ENCODE data around the gene CYBB.

CYBB gene

GRCh38 chrX:37783305-37783704, 3.4 kb downstream of the CYBB start:
- Histone ChIP-seq H3K9me3 (ENCODE audit: control insufficient read depth, low read length) (no peaks in the 10 kb centered on the region), H3K27me3 (ENCODE audit: control insufficient read depth, insufficient read depth, low read length, poor library complexity, severe bottlenecking) (no peaks in the 10 kb centered on the region), H3K4me1 (ENCODE audit: control insufficient read depth, insufficient read depth, low read length) (no peaks in the 10 kb centered on the region), H3K4me3 (ENCODE audit: insufficient read depth, low read depth, low read length) (no peak overlapping the region), H3K27ac (ENCODE audit: insufficient read depth, low read depth, low read length, poor library complexity, severe bottlenecking) (no peak overlapping the region), H3K36me3 (ENCODE audit: control insufficient read depth, insufficient read depth, low read length) (no peaks in the 10 kb centered on the region)
- 90 to 92% methylated on average over 4 of the region's 4 CpGs for WGBS, 2 experiments

- Histone ChIP-seq H3K27me3 (ENCODE audit: control insufficient read depth, insufficient read depth, low read length, poor library complexity, severe bottlenecking) (no peaks in the 10 kb centered on the region), H3K27ac (ENCODE audit: insufficient read depth, low read depth, low read length, poor library complexity, severe bottlenecking) (no peak overlapping the region), H3K36me3 (ENCODE audit: control insufficient read depth, insufficient read depth, low read length) (no peaks in the 10 kb centered on the region), H3K4me3 (ENCODE audit: insufficient read depth, low read depth, low read length) (no peak overlapping the region), H3K9me3 (ENCODE audit: control insufficient read depth, low read length) (no peaks in the 10 kb centered on the region), H3K4me1 (ENCODE audit: control insufficient read depth, insufficient read depth, low read length) (no peaks in the 10 kb centered on the region)
- 99 to 100% methylated on average over 2 to 3 of the region's 3 CpGs for WGBS, 2 experiments
Observed at GRCh38 chrX:37785569-37785968, 5.7 kb downstream of the CYBB start.

GRCh38 chrX:37786624-37787422, 7.0 kb downstream of the CYBB start:
- no peak overlapping the region for H3K27ac ChIP-seq (ENCODE audit: insufficient read depth, low read depth, low read length, poor library complexity, severe bottlenecking)
- WGBS, 2 experiments, result 85% methylated on average over 2 of the region's 3 CpGs; no CpG with 5 or more reads in 1 of the 2 experiments
- no peaks in the 10 kb centered on the region for H3K4me1 ChIP-seq (ENCODE audit: control insufficient read depth, insufficient read depth, low read length)
- H3K27me3 ChIP-seq (ENCODE audit: control insufficient read depth, insufficient read depth, low read length, poor library complexity, severe bottlenecking), result no peaks in the 10 kb centered on the region
- no peaks in the 10 kb centered on the region for H3K36me3 ChIP-seq (ENCODE audit: control insufficient read depth, insufficient read depth, low read length)
- H3K9me3 ChIP-seq (ENCODE audit: control insufficient read depth, low read length), result no peaks in the 10 kb centered on the region
- H3K4me3 ChIP-seq (ENCODE audit: insufficient read depth, low read depth, low read length), result no peak overlapping the region

DNA sequence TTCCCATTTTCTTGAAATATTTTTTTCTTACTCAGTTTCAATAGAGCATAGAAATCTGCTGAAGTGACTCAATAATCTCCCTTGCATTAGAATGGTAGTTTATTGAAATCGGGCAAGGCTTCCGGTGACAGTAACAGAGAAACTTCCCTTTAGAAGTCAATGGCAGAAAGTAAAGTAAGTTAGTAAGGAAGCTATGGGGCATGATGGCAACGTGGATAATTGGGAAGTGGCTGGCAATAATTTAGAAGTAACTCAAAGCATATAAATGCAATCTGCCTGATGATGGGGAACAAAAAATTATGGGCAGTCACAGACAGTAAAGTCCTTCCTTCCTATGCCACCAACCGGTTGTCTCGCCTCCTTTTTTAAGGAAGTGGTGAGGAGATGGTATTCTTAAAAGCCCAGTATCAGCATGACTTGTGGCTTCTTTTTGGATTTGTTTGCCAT, 7.6 kb downstream of the CYBB start:
- H3K4me3 ChIP-seq (ENCODE audit: insufficient read depth, low read depth, low read length), result no peak overlapping the region
- WGBS, 2 experiments, result 86 to 87% methylated on average over 4 to 5 of the region's 5 CpGs
- H3K27ac ChIP-seq (ENCODE audit: insufficient read depth, low read depth, low read length, poor library complexity, severe bottlenecking), result no peak overlapping the region
- H3K4me1 ChIP-seq (ENCODE audit: control insufficient read depth, insufficient read depth, low read length), result no peaks in the 10 kb centered on the region
- no peaks in the 10 kb centered on the region for H3K27me3 ChIP-seq (ENCODE audit: control insufficient read depth, insufficient read depth, low read length, poor library complexity, severe bottlenecking)
- no peaks in the 10 kb centered on the region for H3K9me3 ChIP-seq (ENCODE audit: control insufficient read depth, low read length)
- H3K36me3 ChIP-seq (ENCODE audit: control insufficient read depth, insufficient read depth, low read length), result no peaks in the 10 kb centered on the region

- Histone ChIP-seq H3K4me1 (ENCODE audit: control insufficient read depth, insufficient read depth, low read length) (no peaks in the 10 kb centered on the region), H3K9me3 (ENCODE audit: control insufficient read depth, low read length) (no peaks in the 10 kb centered on the region), H3K4me3 (ENCODE audit: insufficient read depth, low read depth, low read length) (no peak overlapping the region), H3K36me3 (ENCODE audit: control insufficient read depth, insufficient read depth, low read length) (no peaks in the 10 kb centered on the region), H3K27ac (ENCODE audit: insufficient read depth, low read depth, low read length, poor library complexity, severe bottlenecking) (no peak overlapping the region), H3K27me3 (ENCODE audit: control insufficient read depth, insufficient read depth, low read length, poor library complexity, severe bottlenecking) (no peaks in the 10 kb centered on the region)
Observed at GRCh38 chrX:37796310-37796709, 16.5 kb downstream of the CYBB start.

DNA sequence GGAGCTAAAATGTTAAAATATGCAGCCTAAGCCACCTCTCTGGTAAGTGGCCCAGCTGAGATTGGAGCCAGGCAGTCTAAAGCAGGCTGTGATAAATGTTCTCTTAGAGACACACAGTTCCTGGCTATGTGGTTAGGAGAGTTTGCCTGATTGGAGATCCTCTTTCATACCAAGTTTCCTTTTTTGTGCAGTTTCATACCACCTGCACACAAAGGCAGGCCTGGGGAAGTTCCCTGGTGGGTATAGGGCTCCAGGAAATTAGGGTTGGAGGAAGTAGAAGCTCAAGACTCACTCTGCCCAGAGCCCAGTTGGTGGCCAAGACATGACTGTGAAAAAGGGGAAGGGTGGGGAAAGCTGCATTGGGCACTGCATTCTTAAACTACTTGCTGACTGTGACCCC, 16.9 kb downstream of the CYBB start:
- Histone ChIP-seq H3K27ac (ENCODE audit: insufficient read depth, low read depth, low read length, poor library complexity, severe bottlenecking) (no peak overlapping the region), H3K9me3 (ENCODE audit: control insufficient read depth, low read length) (no peaks in the 10 kb centered on the region), H3K36me3 (ENCODE audit: control insufficient read depth, insufficient read depth, low read length) (no peaks in the 10 kb centered on the region), H3K4me1 (ENCODE audit: control insufficient read depth, insufficient read depth, low read length) (no peaks in the 10 kb centered on the region), H3K27me3 (ENCODE audit: control insufficient read depth, insufficient read depth, low read length, poor library complexity, severe bottlenecking) (no peaks in the 10 kb centered on the region), H3K4me3 (ENCODE audit: insufficient read depth, low read depth, low read length) (no peak overlapping the region)

DNA sequence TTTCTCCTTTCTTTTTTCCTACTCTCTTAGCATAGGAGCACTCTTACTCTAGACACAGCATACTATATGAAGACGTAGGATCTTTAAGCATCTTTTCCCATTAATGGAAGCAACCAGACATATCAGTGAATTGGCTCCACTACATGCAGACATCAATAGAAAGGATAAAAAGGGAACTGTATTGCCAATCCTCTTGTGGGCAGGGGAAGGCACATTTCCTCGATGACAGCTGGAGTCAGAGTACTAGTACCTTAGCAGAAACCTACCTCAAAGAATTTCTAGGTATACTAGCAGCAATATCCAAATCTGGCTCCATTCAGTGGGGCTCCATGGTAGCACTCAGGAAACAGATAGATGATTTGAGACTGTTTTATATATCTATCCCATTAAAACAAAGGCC, 20.1 kb downstream of the CYBB start:
- H3K9me3 ChIP-seq (ENCODE audit: control insufficient read depth, low read length), result no peaks in the 10 kb centered on the region

DNA sequence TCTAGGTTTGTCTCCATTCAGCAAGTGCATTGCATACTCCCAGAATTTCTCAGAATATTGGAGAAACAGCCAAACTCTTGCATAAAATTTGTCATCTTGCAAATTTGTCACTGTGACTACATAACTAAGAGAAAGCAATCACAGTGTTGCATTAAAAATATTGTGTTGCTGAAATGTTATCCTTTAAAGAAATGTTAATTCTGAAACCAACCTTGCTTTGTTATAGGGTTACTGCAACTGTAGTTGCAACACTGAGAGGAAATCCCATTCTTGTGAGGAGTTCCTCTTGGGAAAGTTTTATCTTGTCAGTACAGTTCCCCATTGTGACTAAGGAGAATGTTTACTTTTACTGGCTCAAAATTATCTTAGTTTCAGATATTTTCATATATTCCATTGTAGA, 20.9 kb downstream of the CYBB start:
- Histone ChIP-seq H3K9me3 (ENCODE audit: control insufficient read depth, low read length) (no peaks in the 10 kb centered on the region), H3K27ac (ENCODE audit: insufficient read depth, low read depth, low read length, poor library complexity, severe bottlenecking) (no peak overlapping the region), H3K27me3 (ENCODE audit: control insufficient read depth, insufficient read depth, low read length, poor library complexity, severe bottlenecking) (no peaks in the 10 kb centered on the region), H3K36me3 (ENCODE audit: control insufficient read depth, insufficient read depth, low read length) (no peaks in the 10 kb centered on the region), H3K4me1 (ENCODE audit: control insufficient read depth, insufficient read depth, low read length) (no peaks in the 10 kb centered on the region), H3K4me3 (ENCODE audit: insufficient read depth, low read depth, low read length) (no peak overlapping the region)

More for the DNA sequence above, 20.1 kb downstream of the CYBB start:
- Histone ChIP-seq H3K27me3 (ENCODE audit: control insufficient read depth, insufficient read depth, low read length, poor library complexity, severe bottlenecking) (no peaks in the 10 kb centered on the region), H3K36me3 (ENCODE audit: control insufficient read depth, insufficient read depth, low read length) (no peaks in the 10 kb centered on the region), H3K27ac (ENCODE audit: insufficient read depth, low read depth, low read length, poor library complexity, severe bottlenecking) (no peak overlapping the region), H3K4me1 (ENCODE audit: control insufficient read depth, insufficient read depth, low read length) (no peaks in the 10 kb centered on the region), H3K4me3 (ENCODE audit: insufficient read depth, low read depth, low read length) (no peak overlapping the region)
- WGBS, 2 experiments, result 92 to 95% methylated on average over 2 of the region's 2 CpGs

GRCh38 chrX:37802028-37802427, 22.2 kb downstream of the CYBB start:
- no peaks in the 10 kb centered on the region for H3K36me3 ChIP-seq (ENCODE audit: control insufficient read depth, insufficient read depth, low read length)
- H3K27me3 ChIP-seq (ENCODE audit: control insufficient read depth, insufficient read depth, low read length, poor library complexity, severe bottlenecking), result no peaks in the 10 kb centered on the region
- H3K4me3 ChIP-seq (ENCODE audit: insufficient read depth, low read depth, low read length), result no peak overlapping the region
- H3K4me1 ChIP-seq (ENCODE audit: control insufficient read depth, insufficient read depth, low read length), result no peaks in the 10 kb centered on the region
- no peaks in the 10 kb centered on the region for H3K9me3 ChIP-seq (ENCODE audit: control insufficient read depth, low read length)
- no peak overlapping the region for H3K27ac ChIP-seq (ENCODE audit: insufficient read depth, low read depth, low read length, poor library complexity, severe bottlenecking)

- no peaks in the 10 kb centered on the region for H3K27me3 ChIP-seq (ENCODE audit: control insufficient read depth, insufficient read depth, low read length, poor library complexity, severe bottlenecking)
- no peak overlapping the region for H3K27ac ChIP-seq (ENCODE audit: insufficient read depth, low read depth, low read length, poor library complexity, severe bottlenecking)
- no peaks in the 10 kb centered on the region for H3K9me3 ChIP-seq (ENCODE audit: control insufficient read depth, low read length)
- 84 to 98% methylated on average over 1 to 2 of the region's 2 CpGs for WGBS, 2 experiments
- H3K4me3 ChIP-seq (ENCODE audit: insufficient read depth, low read depth, low read length), result no peak overlapping the region
- no peaks in the 10 kb centered on the region for H3K4me1 ChIP-seq (ENCODE audit: control insufficient read depth, insufficient read depth, low read length)
- H3K36me3 ChIP-seq (ENCODE audit: control insufficient read depth, insufficient read depth, low read length), result no peaks in the 10 kb centered on the region
Observed at GRCh38 chrX:37803057-37803456, 23.2 kb downstream of the CYBB start.

DNA sequence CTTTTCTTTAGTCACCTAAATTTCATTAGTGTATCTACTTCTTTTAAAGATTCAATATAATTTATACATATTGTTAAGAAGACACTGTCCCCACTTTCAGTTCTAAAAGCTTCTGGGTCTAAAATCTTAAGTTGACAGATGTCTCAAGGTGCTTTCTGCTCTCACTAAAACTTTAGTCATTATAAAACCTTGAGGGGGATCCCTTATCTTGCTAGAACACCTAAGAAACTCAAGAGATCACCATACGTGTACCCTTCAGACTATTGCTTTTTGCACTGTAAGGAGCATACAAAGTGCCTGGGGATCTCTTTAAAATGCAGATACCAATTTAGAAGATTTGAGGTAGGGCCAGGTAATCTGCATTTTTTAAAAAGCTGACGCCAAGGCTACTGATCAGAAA, 30.1 kb downstream of the CYBB start:
- Histone ChIP-seq H3K4me3 (ENCODE audit: insufficient read depth, low read depth, low read length) (no peak overlapping the region), H3K9me3 (ENCODE audit: control insufficient read depth, low read length) (no peaks in the 10 kb centered on the region), H3K4me1 (ENCODE audit: control insufficient read depth, insufficient read depth, low read length) (no peaks in the 10 kb centered on the region), H3K27ac (ENCODE audit: insufficient read depth, low read depth, low read length, poor library complexity, severe bottlenecking) (no peak overlapping the region), H3K36me3 (ENCODE audit: control insufficient read depth, insufficient read depth, low read length) (no peaks in the 10 kb centered on the region), H3K27me3 (ENCODE audit: control insufficient read depth, insufficient read depth, low read length, poor library complexity, severe bottlenecking) (no peaks in the 10 kb centered on the region)
- 87 to 94% methylated on average over 1 to 2 of the region's 2 CpGs for WGBS, 2 experiments
